Activated gamma-delta T cell treated with Interleukin-2 at 50 U/mL for 16 hours (primary cell): ENCODE measurements around the gene IL12B.
"Not testable (repeated sequence)": the region's sequence is repeated elsewhere in the genome, so short reads cannot be mapped to it uniquely, and the experiment has no call there.

Source experiments
- DNase-seq: peaks from one replicate; pipeline ENCODE4 v3.0.0-alpha.2; 2020

IL12B gene

GRCh38 chr5:159290741-159291140 is 39.5 kb downstream of the IL12B start:
- DNase-seq = no peak

- DNase-seq = no peak
These were observed 43.8 kb downstream of the IL12B start for GRCh38 chr5:159286420-159287035.

- no peak for DNase-seq
These were observed 55.6 kb downstream of the IL12B start for GRCh38 chr5:159274676-159275075.

DNA sequence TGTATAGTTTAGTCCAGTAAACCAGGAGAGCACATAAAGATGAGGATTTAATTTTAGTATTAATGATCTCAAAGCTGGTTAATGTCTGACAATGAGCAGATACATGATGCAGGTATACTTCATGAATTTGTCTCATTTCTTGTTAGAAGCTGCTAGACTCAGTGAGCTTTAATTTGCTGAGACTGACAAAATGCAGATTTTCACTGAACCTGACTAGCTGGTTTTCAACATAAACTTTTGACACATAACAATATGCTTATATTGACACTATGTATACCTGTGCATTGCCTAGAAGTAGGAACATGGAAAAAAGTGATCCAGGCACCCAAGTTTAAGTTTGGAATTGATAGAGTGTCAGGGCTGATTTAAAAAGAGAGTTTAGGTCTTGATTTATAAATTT is 56.4 kb downstream of the IL12B start:
- DNase-seq = no peak

DNA sequence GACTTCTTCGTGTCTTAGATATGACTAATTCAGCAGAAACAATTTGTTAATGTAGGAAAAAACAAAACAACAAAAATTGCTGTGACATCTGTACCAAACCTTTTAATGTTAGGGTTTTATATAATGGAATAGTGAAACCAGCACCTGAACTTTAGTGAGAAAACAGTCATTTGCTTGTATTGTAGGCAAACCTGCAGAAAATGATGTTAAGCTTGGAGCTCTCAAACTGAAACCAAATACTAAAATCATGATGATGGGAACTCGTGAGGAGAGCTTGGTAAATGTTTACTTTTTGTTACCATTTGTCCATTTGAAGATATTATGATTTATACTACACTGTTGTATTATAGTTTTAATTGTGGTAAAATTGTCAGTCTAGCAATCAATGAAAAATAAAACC is 60.6 kb downstream of the IL12B start:
- DNase-seq = no peak

DNA sequence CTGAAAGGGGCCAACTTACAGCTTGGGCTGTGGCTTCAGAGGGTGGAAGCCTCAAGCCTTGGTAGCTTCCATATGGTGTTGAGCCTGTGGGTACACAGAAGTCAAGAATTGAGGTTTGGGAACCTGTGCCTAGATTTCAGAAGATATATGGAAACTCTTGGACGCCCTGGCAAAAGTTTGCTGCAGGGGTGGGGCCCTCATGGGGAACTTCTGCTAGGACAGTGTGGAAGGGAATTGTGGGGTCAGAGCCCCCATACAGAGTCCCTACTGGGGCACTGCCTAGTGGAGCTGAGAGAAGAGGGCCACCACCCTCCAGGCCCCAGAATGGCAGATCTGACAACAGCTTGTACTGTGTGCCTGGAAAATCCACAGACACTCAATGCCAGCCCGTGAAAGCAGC is 63.5 kb downstream of the IL12B start:
- DNase-seq = not testable (repeated sequence)
